GM12872 (cell line): ENCODE measurements around the gene RHNO1.

Experiments
- CTCF ChIP-seq: IDR thresholded peaks from 3 replicates; pipeline ENCODE4 v1.5.1; 2011; ENCODE audit warnings: low read depth, mild to moderate bottlenecking, low read length, moderate library complexity; ENCODE audit not compliant: insufficient read depth

RHNO1 gene

GRCh38 chr12:2854669-2855453 is 22.2 kb upstream of the RHNO1 start:
- TF ChIP-seq CTCF: no peak

GRCh38 chr12:2855546-2855945 is 21.5 kb upstream of the RHNO1 start:
- no peak for TF ChIP-seq CTCF

- no peak for TF ChIP-seq CTCF
Measured at GRCh38 chr12:2856051-2856450, 21.0 kb upstream of the RHNO1 start.

- TF ChIP-seq CTCF: no peak
Measured at GRCh38 chr12:2857021-2857431, 20.0 kb upstream of the RHNO1 start, which contains the start of gene TEX52. Gene TEX52, minus strand, starts transcription at chr12:2857039. Its CDS starts 13 bp downstream, at chr12:2857026.

GRCh38 chr12:2857576-2857975 is 19.4 kb upstream of the RHNO1 start:
- no peak for TF ChIP-seq CTCF

- TF ChIP-seq CTCF: no peak
Measured at GRCh38 chr12:2858334-2858733, 18.7 kb upstream of the RHNO1 start.

- no peak for TF ChIP-seq CTCF
Measured at GRCh38 chr12:2858944-2859421, 18.0 kb upstream of the RHNO1 start.
